Measurements from ENCODE around the gene LMAN1L. TPM values are rescaled to one million over a fixed set of nuclear protein-coding genes. Genes with fewer than 3 reads are reported as not detected.

Gene LMAN1L
- total RNA-seq, 1 donor from 2014 or later = not detected

DNA sequence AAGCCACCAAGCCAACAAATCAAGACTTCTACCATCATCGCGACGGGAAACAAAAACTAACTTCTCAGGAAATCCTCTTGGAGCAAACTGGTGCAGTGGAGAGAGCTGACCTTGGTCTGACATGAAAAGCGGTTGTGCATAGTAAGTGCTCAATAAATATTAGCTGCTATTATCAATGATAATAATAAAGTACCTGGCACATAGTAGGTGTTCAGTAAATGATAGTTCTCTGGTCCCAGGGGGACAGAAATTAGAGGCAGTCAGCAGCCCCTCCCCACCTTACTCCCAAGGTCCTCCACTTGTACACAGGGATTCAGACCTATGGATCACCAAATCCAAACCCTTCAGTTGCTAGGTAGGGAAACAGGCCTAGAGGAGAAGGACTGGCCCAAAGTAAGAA is 36.7 kb upstream of the LMAN1L start:
- Histone ChIP-seq H3K4me3 (no peak overlapping the region), H3K27me3 (no peaks in the 10 kb centered on the region), H3K36me3 (no peaks in the 10 kb centered on the region), H3K4me1 (no peaks in the 10 kb centered on the region), H3K9me3 (no peaks in the 10 kb centered on the region), H3K27ac (no peak overlapping the region)
- TF ChIP-seq, protein P1, sequence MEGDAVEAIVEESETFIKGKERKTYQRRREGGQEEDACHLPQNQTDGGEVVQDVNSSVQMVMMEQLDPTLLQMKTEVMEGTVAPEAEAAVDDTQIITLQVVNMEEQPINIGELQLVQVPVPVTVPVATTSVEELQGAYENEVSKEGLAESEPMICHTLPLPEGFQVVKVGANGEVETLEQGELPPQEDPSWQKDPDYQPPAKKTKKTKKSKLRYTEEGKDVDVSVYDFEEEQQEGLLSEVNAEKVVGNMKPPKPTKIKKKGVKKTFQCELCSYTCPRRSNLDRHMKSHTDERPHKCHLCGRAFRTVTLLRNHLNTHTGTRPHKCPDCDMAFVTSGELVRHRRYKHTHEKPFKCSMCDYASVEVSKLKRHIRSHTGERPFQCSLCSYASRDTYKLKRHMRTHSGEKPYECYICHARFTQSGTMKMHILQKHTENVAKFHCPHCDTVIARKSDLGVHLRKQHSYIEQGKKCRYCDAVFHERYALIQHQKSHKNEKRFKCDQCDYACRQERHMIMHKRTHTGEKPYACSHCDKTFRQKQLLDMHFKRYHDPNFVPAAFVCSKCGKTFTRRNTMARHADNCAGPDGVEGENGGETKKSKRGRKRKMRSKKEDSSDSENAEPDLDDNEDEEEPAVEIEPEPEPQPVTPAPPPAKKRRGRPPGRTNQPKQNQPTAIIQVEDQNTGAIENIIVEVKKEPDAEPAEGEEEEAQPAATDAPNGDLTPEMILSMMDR (IDR thresholded peaks at IDR 0.05) = no peak
- intact Hi-C loops (cut with DNase I) = no loop called here
- DNase-seq (ENCODE audit: low spot score in 2 of 2) = no peak

DNA sequence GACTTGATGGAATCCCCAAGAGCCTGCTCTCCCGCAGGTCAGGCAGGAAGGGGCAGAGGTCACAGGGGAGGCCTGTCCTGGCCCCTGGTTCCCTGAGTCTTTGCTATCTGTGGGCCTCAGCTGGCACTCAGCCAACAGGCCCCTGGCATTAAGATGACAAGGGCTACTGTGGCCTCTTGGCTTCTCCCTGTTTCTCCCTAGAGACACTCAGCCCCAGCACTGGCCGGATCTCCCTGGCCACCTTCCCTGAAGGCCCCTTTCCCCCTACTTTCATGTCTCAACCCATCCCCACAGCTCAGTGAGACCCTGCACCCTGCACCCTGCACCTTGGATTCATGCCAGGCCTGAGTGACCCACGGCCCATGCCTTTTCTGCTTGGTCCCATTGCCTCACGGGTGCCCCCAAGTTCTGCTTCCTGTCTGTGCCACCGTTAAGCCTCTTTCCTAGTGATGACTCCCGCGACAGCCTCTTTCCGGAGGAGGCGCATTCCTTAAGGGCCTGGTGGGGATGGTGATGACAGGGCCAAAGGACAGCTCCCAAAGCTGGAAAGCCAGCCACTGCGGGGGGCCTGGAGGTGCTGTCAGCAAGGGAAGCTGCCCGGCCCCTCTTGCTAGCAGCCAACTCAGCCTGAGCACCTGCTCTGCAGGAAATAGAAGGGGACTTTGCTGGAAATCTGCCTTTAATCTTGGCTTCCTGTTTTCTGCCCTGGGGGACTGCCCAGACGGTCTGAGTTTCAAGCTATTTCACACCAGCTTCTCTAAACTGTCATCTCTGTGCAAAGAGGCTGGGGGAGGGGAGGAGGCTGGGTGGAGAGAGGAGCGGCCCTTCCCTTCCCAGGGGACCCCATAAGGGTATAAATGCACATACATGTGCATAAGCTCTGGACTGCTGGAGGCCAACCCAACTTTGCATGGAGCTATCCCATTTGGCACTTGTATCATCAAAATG is 35.5 kb upstream of the LMAN1L start:
- H3K27ac ChIP-seq = peak overlapping the region in 1 of 2 donors; percentile 6
- intact Hi-C loops (cut with DNase I) = no loop called here

GRCh38 chr15:74777769-74778598 is 34.7 kb upstream of the LMAN1L start:
- Histone ChIP-seq H3K4me3 (no peak overlapping the region), H3K4me1 (peaks cover 8 to 11% of the 10 kb centered on the region in 2 donors), H3K9me3 (no peaks in the 10 kb centered on the region), H3K27ac (no peak overlapping the region), H3K36me3 (no peaks in the 10 kb centered on the region), H3K27me3 (no peaks in the 10 kb centered on the region)
- no peak for DNase-seq (ENCODE audit: low spot score in 2 of 2)
- TF ChIP-seq, protein P1 (IDR thresholded peaks at IDR 0.05) = no peak
- intact Hi-C loops (cut with DNase I) = no loop called here

More for the DNA sequence above, 35.5 kb upstream of the LMAN1L start:
- H3K27me3 ChIP-seq = no peaks in the 10 kb centered on the region
- H3K36me3 ChIP-seq = no peaks in the 10 kb centered on the region
- no peak for DNase-seq (ENCODE audit: low spot score in 2 of 2)
- H3K4me1 ChIP-seq = peaks cover 6 to 8% of the 10 kb centered on the region in 2 donors
- H3K9me3 ChIP-seq = no peaks in the 10 kb centered on the region
- TF ChIP-seq, protein P1 (IDR thresholded peaks at IDR 0.05) = no peak
- no peak overlapping the region for H3K4me3 ChIP-seq

GRCh38 chr15:74778599-74778970 is 34.0 kb upstream of the LMAN1L start:
- H3K9me3 ChIP-seq = no peaks in the 10 kb centered on the region
- no peaks in the 10 kb centered on the region for H3K36me3 ChIP-seq
- TF ChIP-seq, protein P1 (IDR thresholded peaks at IDR 0.05) = no peak
- H3K4me3 ChIP-seq = no peak overlapping the region
- H3K27me3 ChIP-seq = no peaks in the 10 kb centered on the region
- H3K27ac ChIP-seq = no peak overlapping the region
- intact Hi-C loops (cut with DNase I) = no loop called here
- H3K4me1 ChIP-seq = peaks cover 13 to 17% of the 10 kb centered on the region in 2 donors
- no peak for DNase-seq (ENCODE audit: low spot score in 2 of 2)

DNA sequence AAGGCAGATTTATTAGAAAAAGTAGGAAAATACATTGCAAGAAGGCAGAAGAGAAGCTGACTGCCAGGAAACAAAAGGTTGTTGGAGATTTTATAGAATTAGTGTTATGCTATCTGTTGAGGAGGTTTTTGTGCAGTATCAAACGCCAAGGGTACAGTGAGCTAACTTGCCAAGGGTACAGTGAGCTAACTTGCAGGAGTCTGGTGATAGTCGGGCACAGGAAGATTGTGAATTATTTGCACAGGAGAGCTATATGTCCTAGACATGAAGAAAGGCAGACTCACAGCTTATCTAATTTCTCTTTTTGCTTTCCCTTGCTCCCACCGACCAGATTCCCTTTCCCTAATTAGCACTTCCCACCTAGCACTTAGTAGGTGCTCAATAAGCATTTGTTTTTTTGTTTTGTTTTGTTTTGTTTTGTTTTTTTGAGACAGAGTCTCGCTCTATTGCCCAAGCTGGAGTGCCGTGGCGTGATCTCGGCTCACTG is 33.4 kb upstream of the LMAN1L start:
- Histone ChIP-seq H3K4me3 (no peak overlapping the region), H3K27me3 (no peaks in the 10 kb centered on the region), H3K36me3 (no peaks in the 10 kb centered on the region), H3K9me3 (no peaks in the 10 kb centered on the region), H3K4me1 (peaks cover 16 to 23% of the 10 kb centered on the region in 2 donors), H3K27ac (no peak overlapping the region)
- intact Hi-C loops (cut with DNase I) = no loop called here
- TF ChIP-seq, protein P1 (IDR thresholded peaks at IDR 0.05) = no peak
- no peak for DNase-seq (ENCODE audit: low spot score in 2 of 2)
